SKM-1 (cell line): Measurements from ENCODE around the gene GCNT2.
"Not testable (repeated sequence)": the region's sequence is repeated elsewhere in the genome, so short reads cannot be mapped to it uniquely, and the experiment has no call there.

Source experiments
- DNase-seq: peaks from one replicate; lab custom pipeline; 2025; ENCODE audit not compliant: unreplicated experiment; lab: John Stamatoyannopoulos, UW

The GCNT2 gene

DNA sequence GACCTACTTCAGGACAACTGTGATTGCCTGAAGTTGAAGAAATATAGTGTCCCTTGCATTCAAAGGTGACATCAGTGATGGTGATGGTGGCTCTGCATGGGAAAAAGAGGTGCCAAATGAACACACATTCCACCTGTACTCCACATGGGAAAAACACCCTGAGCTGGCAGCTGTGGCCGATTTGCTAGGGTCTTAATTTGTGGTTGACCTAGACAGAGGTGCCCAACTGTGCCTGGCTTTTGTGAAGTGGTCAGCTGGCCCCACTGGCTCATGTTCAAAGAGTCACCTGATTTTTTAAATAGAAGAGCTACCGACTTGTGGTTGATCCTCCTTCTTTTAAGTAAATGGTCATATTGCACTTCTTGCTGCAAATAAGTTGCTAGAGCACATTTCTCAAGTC lies 7.6 kb upstream of the GCNT2 start:
- no peak for DNase-seq

DNA sequence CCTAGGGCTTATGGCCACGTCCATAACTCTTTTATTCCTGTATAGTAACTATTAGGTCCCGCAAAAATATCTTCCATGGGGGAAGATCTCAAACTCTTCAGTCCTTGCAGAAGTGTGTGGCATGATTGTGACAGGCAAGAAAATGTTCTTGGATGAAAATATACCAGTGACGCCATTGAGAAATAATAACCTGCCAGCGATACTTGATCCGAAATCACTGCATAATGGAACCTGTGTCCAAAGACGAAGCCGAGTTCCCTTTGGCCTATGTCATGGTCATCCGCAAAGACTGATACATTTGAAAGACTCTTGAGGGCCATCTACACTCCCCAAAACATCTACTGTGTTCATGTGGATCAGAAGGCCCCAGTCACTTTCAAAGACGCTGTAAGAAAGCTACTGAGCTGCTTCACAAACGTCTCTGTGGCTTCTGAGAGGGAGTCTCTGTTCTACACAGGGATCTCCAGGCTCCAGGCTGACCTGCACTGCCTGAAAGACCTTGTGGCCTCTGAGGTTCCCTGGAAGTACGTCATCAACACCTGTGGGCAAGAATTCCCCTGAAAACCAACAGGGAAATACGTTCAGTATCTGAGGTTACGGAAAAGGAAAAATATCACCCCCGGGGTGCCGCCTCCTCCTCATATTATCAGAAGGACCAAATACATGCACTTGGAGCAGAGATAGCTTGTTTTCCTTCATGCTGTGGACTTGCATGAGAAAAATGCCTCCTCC lies 6.9 kb upstream of the GCNT2 start:
- DNase-seq: no peak

DNA sequence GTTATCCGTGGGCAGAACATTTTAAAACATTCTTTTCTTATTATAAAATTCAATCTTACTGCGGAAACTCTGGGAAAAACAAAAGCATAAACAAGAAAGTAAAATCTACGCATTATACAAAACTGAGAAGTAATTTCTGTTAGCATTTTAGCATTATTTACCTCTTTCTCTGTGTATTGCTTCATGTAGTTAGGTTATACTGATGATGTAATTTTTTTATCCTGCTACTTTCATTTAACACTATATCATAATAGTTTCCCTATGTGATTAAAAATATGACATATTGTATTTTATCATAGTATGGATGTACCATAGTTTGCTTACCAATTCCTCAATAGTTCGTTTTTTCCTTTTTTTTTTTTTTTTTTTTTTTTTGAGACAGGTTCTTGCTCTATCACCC lies 4.2 kb upstream of the GCNT2 start:
- no peak for DNase-seq

GRCh38 chr6:10518557-10519407 lies 2.4 kb upstream of the GCNT2 start:
- DNase-seq: peak; percentile 80

DNA sequence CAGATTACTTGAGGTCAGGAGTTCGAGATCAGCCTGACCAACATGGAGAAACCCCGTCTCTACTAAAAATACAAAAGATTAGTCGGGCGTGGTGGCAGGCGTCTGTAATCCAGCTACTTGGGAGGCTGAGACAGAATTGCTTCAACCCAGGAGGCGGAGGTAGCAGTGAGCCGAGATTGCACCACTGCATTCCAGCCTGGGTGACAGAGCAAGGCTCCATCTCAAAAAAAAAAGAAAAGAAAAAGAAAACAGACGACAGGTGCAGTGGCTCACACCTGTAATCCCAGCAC lies 1.8 kb upstream of the GCNT2 start:
- DNase-seq: not testable (repeated sequence)

GRCh38 chr6:10520468-10520867 lies 683 bp upstream of the GCNT2 start:
- DNase-seq: peak; percentile 40

DNA sequence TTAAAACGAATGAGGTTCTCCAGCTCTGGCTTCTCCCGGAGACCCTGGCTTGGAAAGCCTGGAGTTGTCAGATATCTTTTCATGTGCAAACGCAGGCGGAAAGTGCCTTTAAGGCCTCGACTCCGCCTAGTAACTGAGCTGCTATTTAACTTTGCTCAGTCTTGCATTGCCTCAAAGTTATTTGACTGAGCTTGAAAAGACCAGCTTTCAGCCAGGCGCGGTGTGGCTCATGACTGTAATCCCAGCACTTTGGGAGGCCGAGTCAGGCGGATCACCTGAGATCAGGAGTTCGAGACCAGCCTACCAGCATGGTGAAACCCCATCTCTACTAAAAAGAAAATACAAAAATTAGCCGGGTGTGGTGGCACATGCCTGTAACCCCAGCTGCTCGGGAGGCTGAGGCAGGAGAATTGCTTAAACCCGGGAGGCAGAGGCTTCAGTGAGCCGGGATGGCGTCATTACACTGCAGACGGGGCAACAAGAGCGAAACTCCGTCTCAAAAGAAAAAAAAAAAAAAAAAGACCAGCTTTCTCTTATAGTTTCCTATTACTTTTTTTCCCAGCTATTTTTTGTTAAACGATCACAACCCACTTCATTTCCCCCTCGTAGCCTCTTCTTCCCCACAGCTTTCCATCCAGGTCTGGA lies 1.9 kb downstream of the GCNT2 start:
- no peak for DNase-seq

- no peak for DNase-seq
Measured at GRCh38 chr6:10526156-10526555, 5.0 kb downstream of the GCNT2 start.

- no peak for DNase-seq
Measured at GRCh38 chr6:10528158-10528981, 7.2 kb downstream of the GCNT2 start.

GRCh38 chr6:10529231-10529801 lies 8.2 kb downstream of the GCNT2 start:
- DNase-seq: no peak

DNA sequence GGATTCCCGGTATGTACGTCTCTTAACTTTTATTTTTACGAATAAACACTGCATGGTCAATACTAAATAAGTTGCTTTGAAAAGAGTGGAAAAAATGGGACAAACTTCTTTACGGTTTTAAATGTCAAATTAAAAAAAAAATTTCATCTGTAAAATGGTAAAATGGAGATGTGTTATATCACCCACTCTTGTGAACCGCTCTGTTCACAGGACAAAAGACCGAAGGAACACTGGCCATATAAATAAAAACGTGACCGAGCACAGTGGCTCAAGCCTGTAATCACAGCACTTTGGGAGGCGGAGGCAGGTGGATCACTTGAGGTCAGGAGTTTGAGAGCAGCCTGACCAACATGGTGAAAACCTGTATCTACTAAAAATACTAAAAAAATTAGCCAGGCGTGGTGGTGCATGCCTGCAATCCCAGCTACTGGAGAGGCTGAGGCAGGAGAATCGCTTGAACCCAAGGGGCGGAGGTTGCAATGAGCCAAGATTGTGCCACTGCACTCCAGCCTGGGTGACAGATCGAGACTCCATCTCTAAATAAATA lies 8.8 kb downstream of the GCNT2 start:
- not testable (repeated sequence) for DNase-seq

GRCh38 chr6:10531503-10531902 lies 10.4 kb downstream of the GCNT2 start:
- DNase-seq: peak; percentile 47

GRCh38 chr6:10531942-10532341 lies 10.8 kb downstream of the GCNT2 start:
- no peak for DNase-seq

DNA sequence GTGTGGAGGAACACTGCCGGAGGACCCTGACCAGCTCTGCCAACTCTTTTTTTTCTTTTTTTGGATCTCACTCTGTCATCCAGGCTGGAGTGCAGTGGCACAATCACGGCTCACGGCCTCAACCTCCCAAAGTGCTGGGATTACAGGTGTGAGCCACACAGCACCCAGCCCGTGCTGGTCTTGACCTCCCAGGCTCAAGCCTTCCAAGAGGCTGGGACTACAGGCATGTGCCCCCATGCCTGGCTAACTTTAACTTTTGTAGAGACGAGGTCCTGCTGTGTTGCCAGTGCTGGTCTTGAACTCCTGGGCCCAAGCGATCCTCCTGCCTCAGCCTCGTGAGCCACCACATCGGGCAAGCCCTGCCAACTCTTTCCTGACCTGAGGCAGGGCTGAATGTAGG lies 11.2 kb downstream of the GCNT2 start:
- no peak for DNase-seq

DNA sequence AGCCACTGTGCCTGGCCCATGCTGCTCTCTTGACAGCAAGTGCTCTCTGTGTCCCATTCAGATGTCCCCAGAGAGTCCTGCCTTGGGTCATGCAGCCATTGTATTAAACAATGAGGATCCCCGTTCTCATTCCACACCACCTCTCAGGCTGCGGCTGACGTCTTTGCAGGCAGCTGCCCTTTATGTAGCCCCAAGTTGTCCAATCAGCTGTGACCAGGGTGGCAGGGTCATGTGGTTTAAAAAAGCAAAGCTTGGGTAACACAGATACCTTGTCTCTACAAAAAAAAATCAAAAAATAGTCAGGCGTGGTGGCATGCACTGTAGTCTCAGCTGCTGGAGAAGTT lies 13.2 kb downstream of the GCNT2 start:
- DNase-seq: no peak

GRCh38 chr6:10535193-10535592 lies 14.0 kb downstream of the GCNT2 start:
- no peak for DNase-seq

GRCh38 chr6:10537726-10538125 lies 16.6 kb downstream of the GCNT2 start:
- DNase-seq: no peak

- DNase-seq: no peak
Measured at GRCh38 chr6:10540073-10540746, 19.1 kb downstream of the GCNT2 start.

GRCh38 chr6:10541591-10541990 lies 20.4 kb downstream of the GCNT2 start:
- no peak for DNase-seq

DNA sequence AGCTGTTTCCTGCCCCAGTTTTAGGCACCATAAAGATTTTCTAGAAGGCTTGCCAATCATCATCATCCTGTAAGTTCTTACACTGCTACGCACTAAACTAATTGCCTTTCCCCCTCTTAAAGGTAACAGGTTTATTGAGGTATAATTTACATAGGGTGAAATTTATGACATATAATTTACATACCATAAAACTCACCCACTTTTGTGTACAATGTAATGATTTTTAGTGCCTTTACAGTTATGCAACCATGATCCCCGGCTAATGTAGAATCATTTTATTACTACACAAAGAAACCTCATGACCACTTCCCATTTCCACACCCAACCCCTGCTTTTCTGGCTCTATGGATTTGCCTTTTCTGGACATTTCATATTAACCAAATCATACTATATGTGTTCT lies 21.1 kb downstream of the GCNT2 start:
- peak; percentile 14 for DNase-seq
